PC-3 (cell line): ENCODE data around the gene MORN1. TPM values are rescaled to one million over a fixed set of nuclear protein-coding genes. Genes with fewer than 3 reads are reported as not detected.

Source experiments
- ATAC-seq: fragments of 200-7000 bp; cut with Tn5 transposase; 2 replicates; pipeline ENCODE4 v1.9.1; 2020; ENCODE audit warnings: mild to moderate bottlenecking, moderate library complexity
- BruUV-seq: library from RNA; stranded (reverse); fragments of 400-500 nt; replicated peaks from 2 replicates; lab custom pipeline; 2021; lab: Mats Ljungman, UMichigan
- CTCF ChIA-PET: fragments of 300-600 bp; sonication (Branson Sonifier 250); formaldehyde crosslinking; loops from one replicate; lab custom pipeline; 2022; ENCODE audit warnings: antibody characterized with exemption; lab: Charles Lee
- POLR2A ChIA-PET: fragments of 300-600 bp; sonication (Branson Sonifier 250); formaldehyde crosslinking; loops from one replicate; lab custom pipeline; 2022; ENCODE audit warnings: antibody characterized with exemption; ENCODE audit not compliant: unreplicated experiment; lab: Charles Lee
- DNase-seq: peaks from one replicate; pipeline ENCODE4 v3.0.0-alpha.2; 2015
- H2AFZ ChIP-seq: fragments of 300-600 bp; sonication (generic); 2 replicates; pipeline ENCODE4 v1.6.0; 2016; ENCODE audit warnings: antibody characterized with exemption, low read length
- H3F3A ChIP-seq: fragments of 300-600 bp; sonication (generic); one replicate; pipeline ENCODE4 v1.6.0; 2017; ENCODE audit warnings: antibody characterized with exemption, low read length, control low read depth, mild to moderate bottlenecking; ENCODE audit not compliant: unreplicated experiment
- H3K27ac ChIP-seq: fragments of 300-600 bp; sonication (generic); 2 replicates; pipeline ENCODE4 v1.5.1; 2016; ENCODE audit warnings: mild to moderate bottlenecking, low read length
- H3K27me3 ChIP-seq: fragments of 300-600 bp; sonication (generic); 2 replicates; pipeline ENCODE4 v1.6.1; 2016; ENCODE audit warnings: low read length, mixed read lengths
- H3K36me3 ChIP-seq: fragments of 300-600 bp; sonication (generic); 2 replicates; pipeline ENCODE4 v1.6.1; 2016; ENCODE audit warnings: low read depth, mixed run types, low read length, mixed read lengths
- H3K4me1 ChIP-seq: fragments of 300-600 bp; sonication (generic); 2 replicates; pipeline ENCODE4 v1.5.1; 2016; ENCODE audit warnings: low read length; ENCODE audit not compliant: insufficient read depth
- H3K4me2 ChIP-seq: fragments of 300-600 bp; sonication (generic); 2 replicates; pipeline ENCODE4 v1.6.0; 2016; ENCODE audit warnings: low read length
- H3K4me3 ChIP-seq: fragments of 300-600 bp; sonication (generic); 2 replicates; pipeline ENCODE4 v1.5.1; 2016; ENCODE audit warnings: mild to moderate bottlenecking, low read length, mixed read lengths
- H3K79me2 ChIP-seq: fragments of 300-600 bp; sonication (generic); 2 replicates; pipeline ENCODE4 v1.6.1; 2017; ENCODE audit warnings: low read length, mixed read lengths
- H3K9ac ChIP-seq: fragments of 300-600 bp; sonication (generic); 2 replicates; pipeline ENCODE4 v1.6.0; 2016; ENCODE audit warnings: mild to moderate bottlenecking, low read length
- H3K9me2 ChIP-seq: fragments of 300-600 bp; sonication (generic); replicated peaks from 2 replicates; pipeline ENCODE4 v1.6.1; 2016; ENCODE audit warnings: mixed run types, low read length, mixed read lengths
- H3K9me3 ChIP-seq: fragments of 300-600 bp; sonication (generic); 2 replicates; pipeline ENCODE4 v1.6.1; 2016; ENCODE audit warnings: low read length, mixed read lengths
- H4K20me1 ChIP-seq: fragments of 300-600 bp; sonication (generic); 2 replicates; pipeline ENCODE4 v1.6.1; 2016; ENCODE audit warnings: low read length, mixed read lengths
- CTCF ChIP-seq: fragments of 300-600 bp; sonication (generic); conservative IDR thresholded peaks from 2 replicates; pipeline ENCODE4 v1.5.1; 2017; ENCODE audit warnings: antibody characterized with exemption, low read depth, mild to moderate bottlenecking, low read length
- EZH2 ChIP-seq: fragments of 300-600 bp; sonication (generic); IDR thresholded peaks from one replicate; pipeline ENCODE4 v1.6.1; 2017; ENCODE audit warnings: antibody characterized with exemption, mild to moderate bottlenecking, low read length; ENCODE audit not compliant: unreplicated experiment
- EZH2phosphoT487 ChIP-seq: fragments of 300-600 bp; sonication (generic); IDR thresholded peaks from 2 replicates; pipeline ENCODE4 v1.6.1; 2018; ENCODE audit warnings: mild to moderate bottlenecking, antibody characterized with exemption, low read length, borderline replicate concordance
- intact Hi-C: fragments of 100-400 bp; cut with micrococcal nuclease; formaldehyde crosslinking; loops from 2 replicates; pipeline ENCODE4 v1.9.0; 2023
- total RNA-seq: library from RNA; depleted of rRNA; stranded (reverse); fragments of >200 nt; gene quantifications from 2 replicates; pipeline ENCODE4 v1.2.3, GENCODE V29; 2014

The MORN1 gene
- total RNA-seq, 1 experiment from 2014 or later = 11.2 TPM

- ChIA-PET POLR2A (no interaction called here), CTCF (no interaction called here)
- no peak for TF ChIP-seq CTCF
- no peak for TF ChIP-seq EZH2
- no peak for TF ChIP-seq EZH2phosphoT487
Measured at GRCh38 chr1:2358651-2359640, 32.4 kb downstream of the MORN1 start.

GRCh38 chr1:2358072-2358471 lies 33.3 kb downstream of the MORN1 start:
- DNase-seq (no peak), ATAC-seq (no peak)
- Histone ChIP-seq H3K27me3 (no peaks in the 10 kb centered on the region), H3K27ac (no peak overlapping the region), H2AFZ (no peak overlapping the region), H3K4me1 (peaks cover 7% of the 10 kb centered on the region; the same call in 1 of the 2 replicates), H3K36me3 (no peaks in the 10 kb centered on the region), H3F3A (no peaks in the 10 kb centered on the region), H3K9me2 (no peaks in the 10 kb centered on the region), H4K20me1 (no peaks in the 10 kb centered on the region), H3K79me2 (no peaks in the 10 kb centered on the region), H3K9me3 (no peaks in the 10 kb centered on the region), H3K4me2 (no peak overlapping the region), H3K9ac (no peak overlapping the region), H3K4me3 (no peak overlapping the region)
- no TSS peak for BruUV-seq
- intact Hi-C loops = no loop called here
- ChIA-PET POLR2A (interaction anchor here (0.6 kb wide), 1 partner anchor 10 kb away, joined by 4 read pairs; no protein-coding TSS in a partner anchor), CTCF (no interaction called here)
- no peak for TF ChIP-seq CTCF
- no peak for TF ChIP-seq EZH2phosphoT487
- no peak for TF ChIP-seq EZH2

More at GRCh38 chr1:2358651-2359640, 32.4 kb downstream of the MORN1 start:
- DNase-seq = no peak
- intact Hi-C loops = no loop called here
- BruUV-seq = no TSS peak
- Histone ChIP-seq H3K36me3 (no peaks in the 10 kb centered on the region), H3K79me2 (no peaks in the 10 kb centered on the region), H4K20me1 (no peaks in the 10 kb centered on the region), H3K27me3 (no peaks in the 10 kb centered on the region), H3K9me3 (0 out of 2 replicates have a peak, but pooled peaks cover 3% of the 10 kb centered on the region), H3K4me3 (no peak overlapping the region), H3K4me2 (no peak overlapping the region), H3K27ac (no peak overlapping the region), H2AFZ (no peak overlapping the region), H3K9ac (no peak overlapping the region), H3K4me1 (peaks cover 7% of the 10 kb centered on the region; the same call in 1 of the 2 replicates), H3K9me2 (no peaks in the 10 kb centered on the region), H3F3A (no peaks in the 10 kb centered on the region)
- ATAC-seq = no peak
